HG03097 (cell line): Measurements from ENCODE around the gene LRMDA.

ENCODE experiments used
- ATAC-seq: cut with Tn5 transposase; IDR thresholded peaks from one replicate; pipeline ENCODE4 v1.9.1; 2021; ENCODE audit not compliant: unreplicated experiment, low FRiP score

LRMDA gene

GRCh38 chr10:75624638-75625037, 193.2 kb downstream of the LRMDA start:
- ATAC-seq: no peak

GRCh38 chr10:75630746-75631145, 199.3 kb downstream of the LRMDA start:
- no peak for ATAC-seq

DNA sequence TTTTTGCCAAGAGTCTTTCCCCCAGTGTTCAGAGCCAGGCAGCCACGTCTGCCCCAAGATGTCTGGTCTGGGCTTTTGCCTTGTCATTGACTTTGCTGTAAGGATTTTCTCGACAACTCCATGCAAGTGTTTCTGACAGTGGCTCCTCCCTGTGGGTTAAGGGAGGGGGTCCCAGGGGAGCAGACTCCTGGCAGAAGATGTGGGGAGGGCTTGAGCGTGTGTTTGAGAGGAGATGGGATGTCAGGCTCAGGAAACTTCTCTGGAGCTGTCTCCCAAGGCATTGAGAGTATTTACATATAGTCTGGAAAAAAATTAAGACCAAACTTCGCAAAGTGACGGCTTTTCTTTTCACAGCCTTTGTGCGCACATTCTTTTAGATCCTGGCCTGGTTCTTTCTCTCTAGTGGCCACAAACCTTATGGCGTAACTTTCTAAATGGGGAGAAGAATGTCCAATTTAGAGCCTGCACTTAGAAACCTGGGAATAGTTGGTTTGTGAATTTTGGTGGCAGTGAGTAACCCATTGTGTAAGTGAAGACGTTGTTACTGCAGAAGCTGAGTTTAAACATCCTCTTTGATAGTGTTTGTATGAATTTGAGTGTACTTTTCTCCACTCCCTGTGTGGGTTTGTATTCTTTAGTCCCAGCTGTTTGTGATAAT, 201.5 kb downstream of the LRMDA start:
- no peak for ATAC-seq

- no peak for ATAC-seq
These were observed 202.1 kb downstream of the LRMDA start for GRCh38 chr10:75633568-75633967.

- no peak for ATAC-seq
These were observed 203.5 kb downstream of the LRMDA start for GRCh38 chr10:75634947-75635346.

DNA sequence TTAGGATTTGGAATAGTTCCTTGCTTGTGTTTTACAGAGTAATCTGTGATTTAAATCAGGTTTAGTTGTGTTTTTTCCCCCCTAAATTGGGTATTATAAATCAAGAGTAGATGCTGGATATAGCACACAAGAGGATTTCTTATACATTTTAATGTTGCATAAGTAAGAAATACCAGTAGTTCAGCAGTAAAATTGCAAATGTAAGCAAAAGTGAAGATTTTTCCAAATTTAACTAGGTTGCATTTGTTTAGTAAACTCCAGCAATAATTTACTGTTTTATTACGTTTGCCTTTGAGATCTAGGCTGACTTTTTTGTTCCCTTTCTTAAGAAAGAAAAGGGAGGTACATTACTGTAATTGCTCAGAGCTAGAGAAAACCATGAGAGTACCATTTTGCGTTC, 207.3 kb downstream of the LRMDA start:
- ATAC-seq: no peak

- ATAC-seq: no peak
These were observed 208.3 kb downstream of the LRMDA start for GRCh38 chr10:75639736-75640135.

- ATAC-seq: no peak
These were observed 209.0 kb downstream of the LRMDA start for GRCh38 chr10:75640381-75640780.

GRCh38 chr10:75640803-75641202, 209.4 kb downstream of the LRMDA start:
- no peak for ATAC-seq

GRCh38 chr10:75643405-75643804, 212.0 kb downstream of the LRMDA start:
- no peak for ATAC-seq

DNA sequence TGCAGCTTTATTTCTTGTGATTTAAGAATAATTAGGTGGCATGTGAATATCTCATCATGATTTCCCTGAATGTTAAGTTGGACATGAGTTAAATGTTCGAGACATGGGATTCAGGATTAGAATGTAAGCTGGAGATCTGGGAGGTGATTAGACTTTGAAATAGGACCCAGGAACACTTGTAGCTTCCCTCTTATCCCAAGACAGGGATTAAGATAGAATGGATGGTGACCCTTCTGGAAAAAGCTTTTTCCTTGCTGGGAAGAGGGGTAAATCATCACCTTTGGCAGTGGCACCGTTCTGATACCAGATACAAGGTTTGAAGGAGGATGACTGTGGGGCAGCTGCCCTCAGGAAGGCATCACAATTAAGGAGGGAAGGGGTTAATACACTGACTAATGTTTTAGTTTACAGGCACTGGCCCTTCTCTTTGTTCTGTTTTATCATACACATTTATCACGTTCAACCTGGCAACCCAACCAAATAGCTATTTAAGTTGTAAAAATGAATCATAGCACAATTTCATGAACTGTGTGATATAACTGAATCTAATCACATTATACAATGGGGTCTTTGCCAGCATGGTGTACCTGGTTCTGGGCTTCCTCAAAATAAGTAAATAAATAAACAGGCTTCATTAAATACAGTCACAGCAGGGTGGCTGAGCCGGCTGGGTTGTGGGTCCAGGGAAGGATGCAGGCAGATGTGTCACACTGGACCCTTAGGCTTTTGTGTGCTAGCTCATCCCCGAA, 212.7 kb downstream of the LRMDA start:
- ATAC-seq: no peak

- ATAC-seq: no peak
These were observed 214.3 kb downstream of the LRMDA start for GRCh38 chr10:75645704-75646103.

GRCh38 chr10:75646218-75646915, 214.9 kb downstream of the LRMDA start:
- no peak for ATAC-seq

- no peak for ATAC-seq
These were observed 215.5 kb downstream of the LRMDA start for GRCh38 chr10:75646916-75647315.

GRCh38 chr10:75647675-75648074, 216.3 kb downstream of the LRMDA start:
- ATAC-seq: no peak

- ATAC-seq: no peak
These were observed 216.9 kb downstream of the LRMDA start for GRCh38 chr10:75648351-75648750.

- ATAC-seq: no peak
These were observed 217.4 kb downstream of the LRMDA start for GRCh38 chr10:75648854-75649253.

- ATAC-seq: no peak
These were observed 218.0 kb downstream of the LRMDA start for GRCh38 chr10:75649466-75649865.

DNA sequence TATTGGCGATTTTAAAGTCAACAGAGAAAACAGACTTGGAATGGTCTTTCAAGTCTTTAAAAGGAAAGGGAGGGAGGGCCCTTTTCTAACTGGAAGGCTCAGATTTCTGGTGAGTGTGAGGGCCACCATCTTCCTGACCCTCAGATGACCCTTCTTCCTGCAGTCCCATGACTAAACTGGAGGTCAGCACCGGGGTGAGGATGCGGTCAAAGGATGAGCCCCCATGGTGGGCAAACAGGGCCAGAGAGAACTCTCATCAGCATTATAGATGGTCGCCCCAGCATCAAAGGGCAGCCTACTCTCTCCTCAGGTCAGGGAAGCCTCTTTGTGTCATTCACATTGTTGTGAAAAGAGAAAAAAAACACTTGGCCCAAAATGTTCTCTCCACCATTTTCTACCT, 219.2 kb downstream of the LRMDA start:
- ATAC-seq: no peak

- no peak for ATAC-seq
These were observed 220.0 kb downstream of the LRMDA start for GRCh38 chr10:75651417-75651816.

DNA sequence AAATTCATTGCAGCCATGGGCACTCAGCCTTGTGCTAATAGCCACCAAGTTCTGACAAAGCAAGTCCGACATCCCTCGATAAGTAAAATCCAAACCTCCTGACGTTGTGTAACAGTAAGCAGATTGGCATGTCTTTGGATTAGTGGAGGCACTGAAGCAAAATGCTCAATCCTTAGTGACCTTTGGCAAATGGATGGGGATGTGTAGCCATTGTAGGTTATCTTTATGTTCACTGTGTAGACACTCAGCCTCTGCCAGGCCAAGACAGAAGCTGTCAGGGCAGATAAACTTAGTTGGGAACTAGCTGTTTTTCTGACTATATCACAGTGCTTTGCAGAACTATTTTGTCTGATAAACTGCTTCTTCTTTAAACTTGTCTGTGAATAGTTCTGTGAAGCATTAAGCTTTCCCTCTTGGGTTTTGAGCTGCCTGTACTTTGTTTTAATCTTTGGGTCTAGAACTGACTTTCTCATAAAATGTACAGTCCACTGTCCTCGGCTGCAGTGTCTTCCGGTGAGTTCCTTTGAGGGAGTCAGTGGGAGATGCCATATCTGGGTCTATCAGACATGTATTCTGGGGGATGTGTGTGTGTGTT, 220.8 kb downstream of the LRMDA start:
- ATAC-seq: no peak
